Esophagus muscularis mucosa (tissue), 4 donors: Measurements from ENCODE around the gene PMM2.

Experiments used
- CTCF ChIP-seq, 3 experiments: fragments of 200-600 bp in 2 of 3; fragments of 450-650 bp in 1 of 3; sonication (generic) in 2 of 3; IDR thresholded peaks; one replicate each; pipeline ENCODE4 v1.5.1; 2017 to 2019; ENCODE audit warnings: antibody characterized with exemption in 3 of 3, mild to moderate bottlenecking in 2 of 3, moderate library complexity in 1 of 3
- EP300 ChIP-seq: sonication (generic); formaldehyde crosslinking; IDR thresholded peaks from one replicate; pipeline ENCODE4 v1.6.1; 2017; ENCODE audit warnings: antibody characterized with exemption
- POLR2A ChIP-seq: fragments of 450-650 bp; IDR thresholded peaks from one replicate; pipeline ENCODE4 v1.6.1; 2017; ENCODE audit warnings: antibody characterized with exemption, moderate library complexity, mild to moderate bottlenecking, low read depth
- POLR2AphosphoS5 ChIP-seq, 2 donors: sonication (generic); formaldehyde crosslinking; IDR thresholded peaks; one replicate each; pipeline ENCODE4 v1.6.1; 2017; ENCODE audit warnings: antibody characterized with exemption in 2 of 2

DNA sequence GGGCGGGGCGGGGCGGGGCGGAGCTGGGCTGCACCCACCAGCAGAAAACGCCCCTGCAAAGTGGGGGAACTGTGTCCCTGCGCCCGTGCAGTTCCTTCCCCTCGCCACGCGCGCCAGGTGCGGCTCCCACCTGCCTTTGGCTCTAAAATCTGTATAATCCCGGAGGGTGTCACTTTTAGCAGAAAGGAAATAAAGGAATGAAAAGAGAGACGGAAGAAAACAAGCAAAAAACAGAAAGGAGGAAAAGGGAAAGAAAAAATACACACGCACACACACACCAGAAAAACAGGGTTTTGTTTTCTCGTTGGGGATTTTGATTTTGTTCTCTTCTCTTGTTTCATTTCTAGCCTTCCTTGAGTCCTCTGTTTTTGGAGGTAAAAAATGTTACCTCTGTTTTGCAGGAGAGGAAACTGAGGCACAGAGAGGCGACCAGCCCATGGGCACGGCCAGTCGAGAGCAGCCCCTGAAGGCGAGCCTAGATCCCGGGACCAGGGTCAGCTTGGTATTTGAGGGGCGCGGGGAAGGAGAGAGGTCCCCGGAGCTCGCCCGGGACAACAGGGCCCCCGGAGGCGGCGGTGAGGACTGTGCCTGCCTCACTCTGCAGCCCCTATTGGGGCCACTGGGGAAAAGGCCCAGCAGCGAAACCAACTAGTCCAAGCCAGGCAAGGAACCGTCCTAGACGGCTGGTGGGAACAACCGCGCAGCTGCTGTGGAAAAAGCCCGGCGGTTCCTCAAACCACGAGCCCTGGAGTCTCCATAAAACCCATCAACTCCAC is 71.8 kb downstream of the PMM2 start:
- TF ChIP-seq CTCF (IDR thresholded peaks at IDR 0.05) (no peak), POLR2AphosphoS5 (IDR thresholded peaks at IDR 0.05) (no peak), EP300 (no peak), POLR2A (no peak)
